Activated naive CD8-positive, alpha-beta T cell treated with anti-CD3 and anti-CD28 coated beads, Interleukin-2, amount 50 U/mL, for 16 hours (primary cell): Measurements from ENCODE around the gene FRMD4B.

Source experiments
- DNase-seq: peaks from one replicate; pipeline ENCODE4 v3.0.0-alpha.2; 2020; ENCODE audit warnings: low read depth, low spot score

The FRMD4B gene

GRCh38 chr3:69405067-69405466 lies 19.2 kb upstream of the FRMD4B start:
- no peak for DNase-seq

GRCh38 chr3:69403454-69403853 lies 17.6 kb upstream of the FRMD4B start:
- DNase-seq = no peak

- DNase-seq = no peak
These were observed 14.8 kb upstream of the FRMD4B start for GRCh38 chr3:69400683-69401082.

GRCh38 chr3:69392850-69393249 lies 7.0 kb upstream of the FRMD4B start:
- no peak for DNase-seq

- DNase-seq = no peak
These were observed 6.5 kb upstream of the FRMD4B start for GRCh38 chr3:69392415-69392814.

- no peak for DNase-seq
These were observed 5.7 kb upstream of the FRMD4B start for GRCh38 chr3:69391554-69391953.

- DNase-seq = no peak
These were observed 4.9 kb upstream of the FRMD4B start for GRCh38 chr3:69390771-69391170.

GRCh38 chr3:69389520-69390248 lies 3.8 kb upstream of the FRMD4B start:
- no peak for DNase-seq

- DNase-seq = no peak
These were observed 2.4 kb upstream of the FRMD4B start for GRCh38 chr3:69388241-69388640.

- no peak for DNase-seq
These were observed 883 bp upstream of the FRMD4B start for GRCh38 chr3:69386556-69387385.

- no peak for DNase-seq
These were observed 665 bp downstream of the FRMD4B start for GRCh38 chr3:69385123-69385722.

GRCh38 chr3:69384326-69384725 lies 1.6 kb downstream of the FRMD4B start:
- no peak for DNase-seq

- DNase-seq = no peak
These were observed 6.2 kb downstream of the FRMD4B start for GRCh38 chr3:69379661-69380060.

GRCh38 chr3:69378112-69378802 lies 7.6 kb downstream of the FRMD4B start:
- no peak for DNase-seq

- no peak for DNase-seq
These were observed 8.6 kb downstream of the FRMD4B start for GRCh38 chr3:69377262-69377661.

- DNase-seq = no peak
These were observed 9.2 kb downstream of the FRMD4B start for GRCh38 chr3:69376731-69377130.

- no peak for DNase-seq
These were observed 14.1 kb downstream of the FRMD4B start for GRCh38 chr3:69371816-69372215.

GRCh38 chr3:69370901-69371301 lies 15.0 kb downstream of the FRMD4B start:
- no peak for DNase-seq

GRCh38 chr3:69370156-69370883 lies 15.6 kb downstream of the FRMD4B start:
- no peak for DNase-seq

- DNase-seq = no peak
These were observed 17.7 kb downstream of the FRMD4B start for GRCh38 chr3:69368129-69368741.

GRCh38 chr3:69367586-69367985 lies 18.3 kb downstream of the FRMD4B start:
- no peak for DNase-seq
